Prostate gland (tissue), 2 donors: ENCODE data around the gene DAGLA. TPM values are rescaled to one million over a fixed set of nuclear protein-coding genes. Genes with fewer than 3 reads are reported as not detected.

ENCODE experiments used
- DNase-seq: peaks from one replicate; pipeline ENCODE4 v3.0.0-alpha.2; 2019; ENCODE audit warnings: low spot score
- H3K27ac ChIP-seq, 2 donors: fragments of 200-600 bp; sonication (generic); 2 replicates each; pipeline ENCODE4 v1.5.1; 2017 to 2019
- H3K27me3 ChIP-seq: fragments of 200-600 bp; sonication (generic); replicated peaks from 2 replicates; pipeline ENCODE4 v1.5.1; 2019; ENCODE audit not compliant: insufficient read depth
- H3K36me3 ChIP-seq, 2 donors: fragments of 200-600 bp; sonication (generic); 1 replicate in 1 of 2; 2 replicates in 1 of 2; pipeline versions ENCODE4 v1.5.1 to v1.8.1; 2017 to 2019
- H3K4me1 ChIP-seq: fragments of 200-600 bp; sonication (generic); replicated peaks from 2 replicates; pipeline ENCODE4 v1.5.1; 2019
- H3K4me3 ChIP-seq, 2 donors: fragments of 200-600 bp; sonication (generic); 2 replicates each; pipeline ENCODE4 v1.5.1; 2017 to 2019
- H3K9me3 ChIP-seq: fragments of 200-600 bp; sonication (generic); 2 replicates; pipeline ENCODE4 v1.5.1; 2017
- POLR2A ChIP-seq: fragments of 450-650 bp; IDR thresholded peaks from one replicate; pipeline ENCODE4 v1.6.1; 2016; ENCODE audit warnings: antibody characterized with exemption, mild to moderate bottlenecking
- POLR2AphosphoS5 ChIP-seq: sonication (generic); formaldehyde crosslinking; IDR thresholded peaks from one replicate; pipeline ENCODE4 v1.6.1; 2017; ENCODE audit warnings: antibody characterized with exemption
- WGBS: methylation state at CpG from one replicate; pipeline ENCODE4 v1.1.5; 2018; 5-methylcytosine and 5-hydroxymethylcytosine counted together
- intact Hi-C: fragments of 100-400 bp; cut with DNase I; formaldehyde crosslinking; loops from one replicate; pipeline ENCODE4 v1.14.2; 2022
- total RNA-seq, 2 donors: library from RNA; depleted of rRNA; stranded (reverse); fragments of >200 nt; gene quantifications; one replicate each; pipeline ENCODE4 v1.1.0, GENCODE V29; 2016
- TF ChIP-seq, protein P1 (sequence below), 4 experiments: fragments of 200-600 bp in 2 of 4; fragments of 450-650 bp in 2 of 4; sonication (generic) in 2 of 4; IDR thresholded peaks; 1 replicate in 3 of 4; 2 replicates in 1 of 4; pipeline ENCODE4 v1.5.1; 2016 to 2019; ENCODE audit warnings: antibody characterized with exemption in 4 of 4, mild to moderate bottlenecking in 2 of 4, moderate library complexity in 2 of 4

The DAGLA gene
- total RNA-seq, 2 donors from 2014 or later, result 10.8 to 12.2 TPM

DNA sequence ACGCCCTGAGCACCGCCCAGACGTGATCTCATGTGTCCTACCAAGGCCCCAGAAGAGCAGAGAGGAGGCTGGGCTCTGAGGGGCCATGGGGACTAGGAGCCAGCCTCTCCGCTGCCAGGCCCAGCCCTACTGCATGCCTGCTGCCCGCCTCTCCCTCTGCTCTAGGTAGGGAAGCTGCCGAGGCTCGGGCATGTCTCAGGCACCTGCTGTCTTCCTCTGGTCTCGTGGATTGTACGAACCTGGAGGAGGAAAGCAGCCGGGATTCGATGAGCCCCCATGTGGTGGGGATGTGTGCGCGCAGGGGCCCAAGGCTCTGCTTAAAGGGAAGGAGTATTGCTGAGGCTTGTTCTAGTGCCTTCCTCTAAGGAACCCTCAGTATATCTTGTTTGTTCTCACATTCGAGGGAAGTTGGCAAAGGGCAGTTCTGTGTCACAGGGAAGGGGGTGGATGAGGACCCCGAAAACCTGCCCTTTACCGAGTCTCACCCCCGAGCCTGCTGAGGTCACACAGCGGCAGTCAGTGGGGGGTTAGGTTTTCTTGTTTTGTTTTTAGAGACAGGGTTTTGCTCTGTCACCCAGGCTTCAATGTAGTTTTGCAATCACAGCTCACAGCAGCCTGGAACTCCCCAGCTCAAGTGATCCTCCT, 21.2 kb downstream of the DAGLA start:
- Histone ChIP-seq H3K27ac (peak overlapping the region; percentile 98), H3K9me3 (no peaks in the 10 kb centered on the region), H3K36me3 (no peaks in the 10 kb centered on the region), H3K4me1 (peaks cover 49% of the 10 kb centered on the region), H3K27me3 (no peaks in the 10 kb centered on the region), H3K4me3 (no peak overlapping the region)
- intact Hi-C loops, result no loop called here
- 58% methylated on average over 18 of the region's 18 CpGs for WGBS
- DNase-seq, result no peak
- TF ChIP-seq, protein P1, sequence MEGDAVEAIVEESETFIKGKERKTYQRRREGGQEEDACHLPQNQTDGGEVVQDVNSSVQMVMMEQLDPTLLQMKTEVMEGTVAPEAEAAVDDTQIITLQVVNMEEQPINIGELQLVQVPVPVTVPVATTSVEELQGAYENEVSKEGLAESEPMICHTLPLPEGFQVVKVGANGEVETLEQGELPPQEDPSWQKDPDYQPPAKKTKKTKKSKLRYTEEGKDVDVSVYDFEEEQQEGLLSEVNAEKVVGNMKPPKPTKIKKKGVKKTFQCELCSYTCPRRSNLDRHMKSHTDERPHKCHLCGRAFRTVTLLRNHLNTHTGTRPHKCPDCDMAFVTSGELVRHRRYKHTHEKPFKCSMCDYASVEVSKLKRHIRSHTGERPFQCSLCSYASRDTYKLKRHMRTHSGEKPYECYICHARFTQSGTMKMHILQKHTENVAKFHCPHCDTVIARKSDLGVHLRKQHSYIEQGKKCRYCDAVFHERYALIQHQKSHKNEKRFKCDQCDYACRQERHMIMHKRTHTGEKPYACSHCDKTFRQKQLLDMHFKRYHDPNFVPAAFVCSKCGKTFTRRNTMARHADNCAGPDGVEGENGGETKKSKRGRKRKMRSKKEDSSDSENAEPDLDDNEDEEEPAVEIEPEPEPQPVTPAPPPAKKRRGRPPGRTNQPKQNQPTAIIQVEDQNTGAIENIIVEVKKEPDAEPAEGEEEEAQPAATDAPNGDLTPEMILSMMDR (IDR thresholded peaks at IDR 0.05), result peak in 3 of 4 experiments; percentile 11 to 37 (median 19)
- TF ChIP-seq POLR2AphosphoS5, result peak; percentile 10
- TF ChIP-seq POLR2A, result no peak

DNA sequence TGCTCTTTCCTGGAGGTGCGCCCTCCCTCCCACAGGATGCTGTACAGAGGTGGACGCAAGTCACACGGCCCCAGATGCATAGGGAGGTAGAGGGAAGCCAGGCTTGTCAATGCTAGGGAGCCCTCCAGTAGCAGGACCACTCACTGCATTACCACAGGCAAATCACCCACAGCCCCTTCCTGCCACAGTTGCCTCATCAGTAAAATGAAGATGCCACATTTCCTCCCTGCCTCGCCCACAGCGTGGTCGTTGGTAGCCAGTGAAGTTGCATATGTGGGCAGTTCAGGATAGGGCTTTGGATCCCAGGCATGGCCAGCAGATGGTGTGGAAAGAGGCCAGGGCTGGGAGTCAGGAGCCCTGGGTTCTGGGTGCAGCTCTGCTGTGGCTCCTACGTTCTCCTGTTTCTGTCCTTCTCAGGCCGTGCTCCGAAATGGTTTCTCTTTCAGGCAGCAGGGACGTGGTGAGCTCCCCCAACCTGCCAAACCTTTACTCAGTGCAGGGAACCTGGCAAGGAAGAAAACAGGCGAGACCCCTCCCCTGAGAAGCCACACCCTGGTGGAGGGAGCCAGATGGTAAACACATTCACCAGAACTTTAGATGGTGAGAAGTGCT, 22.6 kb downstream of the DAGLA start:
- no peaks in the 10 kb centered on the region for H3K36me3 ChIP-seq
- intact Hi-C loops, result no loop called here
- no peaks in the 10 kb centered on the region for H3K27me3 ChIP-seq
- DNase-seq, result no peak
- 85% methylated on average over 11 of the region's 11 CpGs for WGBS
- H3K4me3 ChIP-seq, result no peak overlapping the region
- TF ChIP-seq POLR2A (no peak), POLR2AphosphoS5 (no peak)
- TF ChIP-seq, protein P1 (IDR thresholded peaks at IDR 0.05), result no peak
- H3K4me1 ChIP-seq, result peaks cover 36% of the 10 kb centered on the region
- no peaks in the 10 kb centered on the region for H3K9me3 ChIP-seq
- H3K27ac ChIP-seq, result no peak overlapping the region

DNA sequence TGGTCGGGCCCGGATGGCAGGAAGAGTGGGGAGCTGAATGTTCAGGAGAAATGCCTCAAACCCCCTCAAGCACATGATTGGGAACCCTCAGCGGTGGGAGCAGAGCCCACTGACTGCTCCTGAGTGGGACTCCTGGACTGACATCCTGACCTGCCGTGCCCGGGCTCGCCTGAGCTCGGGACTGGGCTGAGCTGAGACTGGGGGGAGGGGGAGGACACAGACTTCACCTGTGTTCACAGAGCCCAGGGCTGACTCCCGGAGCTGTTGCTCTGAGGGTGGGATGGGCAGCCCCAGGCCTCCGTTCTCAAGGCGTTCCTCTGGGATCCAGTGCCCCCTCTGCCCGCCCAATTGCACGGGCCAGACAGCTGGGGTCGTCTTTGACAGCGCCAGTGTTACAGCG, 24.6 kb downstream of the DAGLA start:
- TF ChIP-seq, protein P1 (IDR thresholded peaks at IDR 0.05), result no peak
- no peak for TF ChIP-seq POLR2AphosphoS5
- no peak for TF ChIP-seq POLR2A

DNA sequence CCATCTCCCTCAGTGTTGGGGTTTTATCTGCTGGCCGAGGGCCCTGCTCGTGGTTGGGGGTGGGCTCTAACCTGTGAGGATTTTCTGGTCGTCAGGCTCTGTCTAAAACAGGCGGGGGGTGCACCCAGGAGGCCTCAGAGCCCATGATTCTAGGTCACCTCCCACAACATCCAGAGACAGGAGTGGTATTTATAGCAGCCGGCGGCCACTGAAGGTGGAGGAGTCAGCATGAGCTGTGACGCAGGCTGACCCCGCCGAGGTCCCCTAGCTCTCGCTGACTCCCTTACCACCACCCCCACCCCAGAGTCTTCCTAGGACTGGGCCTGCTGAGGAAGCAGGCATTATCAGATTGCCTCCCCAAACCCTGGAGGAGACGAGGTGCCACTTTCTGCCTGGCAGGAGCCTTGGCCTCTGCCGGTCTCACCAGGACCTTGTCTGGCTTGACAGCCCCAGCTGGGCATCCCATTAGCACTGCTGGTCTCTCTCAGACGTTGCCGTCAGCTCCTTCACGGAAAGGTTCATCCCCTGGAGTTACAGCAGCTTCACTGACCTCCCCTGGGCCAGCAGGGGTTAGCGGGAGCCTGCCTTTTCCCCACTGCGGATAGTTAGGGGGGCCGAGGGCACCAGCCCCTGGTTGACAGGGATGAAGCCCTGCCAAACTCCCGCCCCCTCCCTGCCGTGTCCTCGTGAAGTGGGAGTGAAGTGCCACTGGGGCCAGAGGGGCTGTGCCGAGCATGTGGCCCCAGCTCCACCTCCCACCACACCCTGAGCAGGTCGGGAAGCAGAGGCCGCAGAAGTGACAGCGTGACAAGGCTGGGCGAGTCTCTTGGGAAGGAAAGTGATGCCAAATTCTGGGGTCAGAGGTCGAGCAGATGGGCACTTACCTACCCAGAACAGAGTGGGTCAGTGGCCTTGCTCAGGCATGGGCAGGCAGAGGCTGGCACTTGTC, 26.5 kb downstream of the DAGLA start:
- Histone ChIP-seq H3K9me3 (no peaks in the 10 kb centered on the region), H3K27me3 (no peaks in the 10 kb centered on the region), H3K4me3 (no peak overlapping the region), H3K27ac (no peak overlapping the region), H3K36me3 (no peaks in the 10 kb centered on the region), H3K4me1 (no peaks in the 10 kb centered on the region)
- intact Hi-C loops, result no loop called here
- no peak for DNase-seq
- no peak for TF ChIP-seq POLR2A
- TF ChIP-seq, protein P1 (IDR thresholded peaks at IDR 0.05), result no peak
- no peak for TF ChIP-seq POLR2AphosphoS5
- WGBS, result 89% methylated on average over 23 of the region's 27 CpGs

More for the DNA sequence above, 24.6 kb downstream of the DAGLA start:
- intact Hi-C loops, result no loop called here
- no peak overlapping the region for H3K27ac ChIP-seq
- H3K9me3 ChIP-seq, result no peaks in the 10 kb centered on the region
- no peaks in the 10 kb centered on the region for H3K27me3 ChIP-seq
- no peaks in the 10 kb centered on the region for H3K36me3 ChIP-seq
- no peak overlapping the region for H3K4me3 ChIP-seq
- no peak for DNase-seq
- H3K4me1 ChIP-seq, result peaks cover 15% of the 10 kb centered on the region
- WGBS, result 75% methylated on average over 15 of the region's 15 CpGs
